Activated CD4-positive, alpha-beta T cell treated with anti-CD3 and anti-CD28 coated beads, Interleukin-2, Interleukin-4, amounts not matched to agents 100 ng/mL and 50 ng/mL, durations not matched to agents 16 hours and 8 hours (primary cell): Measurements from ENCODE around the gene SLC22A6.

Source experiments
- DNase-seq: peaks from one replicate; pipeline ENCODE4 v3.0.0-alpha.2; 2020; ENCODE audit warnings: low spot score

SLC22A6 gene, protein sequence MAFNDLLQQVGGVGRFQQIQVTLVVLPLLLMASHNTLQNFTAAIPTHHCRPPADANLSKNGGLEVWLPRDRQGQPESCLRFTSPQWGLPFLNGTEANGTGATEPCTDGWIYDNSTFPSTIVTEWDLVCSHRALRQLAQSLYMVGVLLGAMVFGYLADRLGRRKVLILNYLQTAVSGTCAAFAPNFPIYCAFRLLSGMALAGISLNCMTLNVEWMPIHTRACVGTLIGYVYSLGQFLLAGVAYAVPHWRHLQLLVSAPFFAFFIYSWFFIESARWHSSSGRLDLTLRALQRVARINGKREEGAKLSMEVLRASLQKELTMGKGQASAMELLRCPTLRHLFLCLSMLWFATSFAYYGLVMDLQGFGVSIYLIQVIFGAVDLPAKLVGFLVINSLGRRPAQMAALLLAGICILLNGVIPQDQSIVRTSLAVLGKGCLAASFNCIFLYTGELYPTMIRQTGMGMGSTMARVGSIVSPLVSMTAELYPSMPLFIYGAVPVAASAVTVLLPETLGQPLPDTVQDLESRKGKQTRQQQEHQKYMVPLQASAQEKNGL

GRCh38 chr11:62984451-62984991 lies at the start of gene SLC22A6:
Gene SLC22A6, minus strand, starts transcription at chr11:62984967. Its CDS starts 277 bp downstream, at chr11:62984690.
- DNase-seq: no peak

DNA sequence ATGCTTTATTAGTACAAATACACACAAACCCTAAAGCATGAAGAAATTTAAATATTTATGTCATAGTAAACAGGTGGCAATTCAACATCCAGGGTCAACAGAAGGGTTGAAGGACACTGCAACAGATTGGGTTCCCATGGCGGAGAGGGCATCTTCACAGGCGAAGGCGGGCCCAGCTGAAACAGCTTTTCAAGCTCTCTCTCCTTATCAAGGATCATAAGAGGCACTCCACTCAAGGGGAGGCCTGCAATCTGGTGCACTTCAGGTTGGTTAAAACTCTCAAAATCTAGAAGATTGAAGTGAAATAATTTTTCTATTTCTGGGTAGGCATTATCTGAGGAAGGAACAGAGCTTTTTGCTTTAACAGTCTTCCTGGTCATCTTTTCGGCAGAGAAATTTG lies 47.7 kb upstream of the SLC22A6 start:
- DNase-seq: no peak

DNA sequence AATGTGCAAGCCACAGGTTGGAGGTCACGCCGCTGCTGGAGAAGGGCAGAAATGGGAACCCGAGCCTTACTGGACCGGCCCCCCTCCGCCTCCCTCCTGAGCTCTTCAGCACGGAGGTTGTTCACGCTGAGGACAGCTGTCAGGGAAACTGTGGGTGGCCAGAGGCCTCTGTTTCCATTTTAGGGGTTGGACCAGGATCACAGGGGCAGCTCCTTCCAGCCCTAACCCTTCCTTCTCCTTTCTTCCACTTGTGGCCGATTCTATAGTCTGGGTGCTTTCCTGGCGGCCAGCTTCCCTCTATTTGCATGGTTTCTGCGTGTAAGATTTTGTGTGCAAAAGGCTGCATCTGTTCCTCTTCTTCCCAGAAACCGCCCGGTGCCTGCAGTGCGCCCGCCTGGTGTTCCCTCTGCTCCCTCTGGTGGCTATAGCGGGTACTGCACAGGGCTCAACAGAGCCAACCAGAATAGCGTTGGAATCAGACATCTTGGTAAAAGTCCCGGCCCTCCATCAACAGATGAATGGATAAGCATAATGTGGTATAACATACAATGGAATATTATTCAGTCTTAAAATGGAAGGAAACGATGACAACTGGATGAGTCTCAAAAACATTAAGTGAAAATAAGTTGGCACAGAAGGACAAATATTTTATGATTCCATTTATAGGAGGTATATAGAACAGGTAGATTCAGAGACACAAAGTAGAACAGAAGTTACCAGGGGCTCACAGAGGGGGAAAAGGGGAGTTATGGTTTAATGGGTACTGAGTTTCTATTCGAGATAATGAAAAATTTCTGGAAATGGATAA lies 39.3 kb upstream of the SLC22A6 start:
- DNase-seq: peak; percentile 84

DNA sequence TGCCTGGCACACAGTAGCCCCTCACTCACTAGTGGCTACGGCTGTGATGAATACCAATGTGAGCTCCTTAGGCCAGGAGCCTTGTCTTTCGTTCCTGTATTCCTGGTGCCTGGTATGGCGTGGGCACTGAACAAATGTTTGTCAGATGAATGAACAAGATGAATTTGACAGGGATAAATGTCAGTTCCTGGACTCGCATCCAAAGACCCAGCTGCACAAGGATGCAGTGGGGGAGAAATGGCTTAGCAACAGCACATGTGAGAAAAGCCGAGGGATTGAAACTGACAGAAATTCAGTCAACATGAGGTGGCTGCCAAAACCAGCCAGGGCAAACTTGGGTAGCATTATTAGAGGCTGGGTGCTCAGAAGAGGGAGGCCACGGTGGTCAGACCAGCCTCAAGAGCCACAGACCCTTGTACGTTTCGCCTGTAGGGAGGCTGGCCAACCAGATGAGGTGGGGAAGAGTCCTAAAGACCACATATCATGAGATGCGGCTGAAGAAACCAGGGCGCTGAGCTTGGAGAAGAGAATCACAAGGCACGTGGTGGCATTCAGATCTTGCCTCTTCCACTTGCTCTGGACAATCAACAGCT lies 38.6 kb upstream of the SLC22A6 start:
- DNase-seq: no peak

DNA sequence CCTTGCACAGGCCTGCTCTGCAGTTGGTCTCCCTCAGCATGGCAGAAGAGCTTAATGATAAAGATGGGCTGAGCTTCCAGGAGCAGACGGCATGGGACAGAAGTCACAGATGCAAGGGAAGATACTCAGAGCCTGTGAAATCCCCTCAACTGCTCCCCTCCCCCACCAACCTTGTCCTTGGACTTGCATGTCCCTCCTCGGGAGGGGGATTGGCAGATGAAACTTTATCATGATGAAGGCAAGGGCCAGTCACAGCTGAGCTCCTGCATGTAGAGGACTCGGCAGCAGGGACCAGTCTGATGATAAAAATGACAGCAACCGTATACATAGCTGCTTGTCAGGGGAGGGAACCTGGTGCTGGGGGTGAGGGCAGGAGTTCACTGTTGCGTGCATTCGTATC lies 37.7 kb upstream of the SLC22A6 start:
- no peak for DNase-seq

GRCh38 chr11:63020671-63021291 lies 36.0 kb upstream of the SLC22A6 start:
- DNase-seq: peak; percentile 27

GRCh38 chr11:63019506-63019905 lies 34.7 kb upstream of the SLC22A6 start:
- no peak for DNase-seq

GRCh38 chr11:63017306-63017974 lies 32.7 kb upstream of the SLC22A6 start:
- DNase-seq: no peak

DNA sequence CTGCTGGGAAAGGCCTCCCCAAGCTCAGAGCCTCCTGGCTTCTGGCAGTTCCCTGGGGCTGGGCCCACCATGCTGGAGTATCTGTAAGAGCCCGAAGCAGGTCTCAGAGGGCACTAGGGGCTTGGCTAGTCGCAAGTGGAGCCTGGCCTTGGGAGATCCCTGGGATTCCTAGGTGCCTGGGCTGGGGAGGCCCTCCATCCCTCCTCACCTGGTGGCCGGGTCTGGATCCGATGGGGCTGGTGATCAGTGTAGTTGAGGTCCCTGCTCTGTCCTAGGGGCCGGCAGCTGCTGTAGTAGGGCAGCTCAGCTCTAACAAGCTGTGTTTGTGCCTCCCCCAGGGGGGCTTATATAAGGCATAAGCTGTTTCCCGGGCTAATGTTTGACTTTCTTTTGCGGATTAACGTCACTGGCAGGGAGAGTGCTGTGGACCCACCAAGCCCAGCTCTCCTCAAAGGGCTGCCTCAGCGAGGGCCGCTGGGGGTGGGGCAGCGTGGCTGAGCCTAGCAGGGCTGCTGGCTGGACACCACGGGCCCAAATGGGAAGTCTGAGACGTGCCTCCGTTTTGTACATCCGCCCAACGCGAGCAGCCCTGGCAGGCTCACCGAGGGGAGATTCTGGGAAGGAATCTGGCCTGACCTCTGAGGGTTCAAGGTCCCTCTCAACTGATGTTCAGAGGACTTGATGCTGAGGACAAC lies 30.9 kb upstream of the SLC22A6 start, which contains the start of gene SLC22A8:
SLC22A8 (minus strand) TSS at position 321 of the 695 bp plus-strand sequence. CDS start 883 bp downstream, outside the sequence.
- no peak for DNase-seq

GRCh38 chr11:63014408-63015055 lies 29.8 kb upstream of the SLC22A6 start:
- no peak for DNase-seq

DNA sequence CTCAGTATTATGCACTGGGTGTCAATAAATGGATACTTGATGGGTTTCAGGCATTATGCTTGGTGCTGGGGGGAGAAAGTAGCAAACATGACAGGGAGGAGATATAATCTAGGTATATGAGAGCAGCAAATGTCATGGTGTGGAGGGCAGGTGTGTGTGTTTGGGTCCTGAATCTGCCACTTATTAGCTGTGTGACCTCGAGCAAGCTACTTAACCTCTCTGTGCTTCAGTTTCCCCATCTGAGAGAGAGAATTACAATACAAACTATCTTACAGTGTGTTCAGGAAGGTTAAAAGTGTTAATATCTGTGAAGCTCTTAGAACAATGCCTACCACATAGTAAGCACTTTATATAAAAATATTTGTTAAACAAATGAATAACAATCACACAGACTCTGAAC lies 28.1 kb upstream of the SLC22A6 start:
- DNase-seq: no peak

- DNase-seq: no peak
Observed at GRCh38 chr11:63012430-63012829, 27.7 kb upstream of the SLC22A6 start.

GRCh38 chr11:63010934-63011439 lies 26.2 kb upstream of the SLC22A6 start:
- DNase-seq: no peak

- DNase-seq: no peak
Observed at GRCh38 chr11:63007920-63008319, 23.2 kb upstream of the SLC22A6 start.

- no peak for DNase-seq
Observed at GRCh38 chr11:63001456-63001855, 16.7 kb upstream of the SLC22A6 start.

DNA sequence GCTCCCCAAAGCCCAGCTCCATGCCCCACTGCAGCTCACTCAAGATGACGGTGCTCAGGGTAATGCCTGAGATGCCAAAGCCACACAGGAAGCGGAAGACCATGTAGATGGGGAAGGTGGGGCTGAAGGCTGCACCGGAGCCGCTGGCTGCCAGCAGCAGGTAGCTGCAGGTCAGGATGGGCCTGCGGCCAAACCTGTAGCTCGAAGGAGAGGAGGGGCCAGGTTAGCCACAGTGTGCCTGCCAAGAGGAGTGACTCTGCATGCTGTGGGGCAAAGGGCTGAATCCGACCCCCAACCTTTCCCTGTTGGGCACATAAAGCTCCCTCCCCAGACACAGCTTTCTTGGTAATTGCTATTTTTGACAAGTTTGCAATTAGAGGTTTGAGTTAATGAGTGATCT lies 14.9 kb upstream of the SLC22A6 start:
- DNase-seq: no peak

DNA sequence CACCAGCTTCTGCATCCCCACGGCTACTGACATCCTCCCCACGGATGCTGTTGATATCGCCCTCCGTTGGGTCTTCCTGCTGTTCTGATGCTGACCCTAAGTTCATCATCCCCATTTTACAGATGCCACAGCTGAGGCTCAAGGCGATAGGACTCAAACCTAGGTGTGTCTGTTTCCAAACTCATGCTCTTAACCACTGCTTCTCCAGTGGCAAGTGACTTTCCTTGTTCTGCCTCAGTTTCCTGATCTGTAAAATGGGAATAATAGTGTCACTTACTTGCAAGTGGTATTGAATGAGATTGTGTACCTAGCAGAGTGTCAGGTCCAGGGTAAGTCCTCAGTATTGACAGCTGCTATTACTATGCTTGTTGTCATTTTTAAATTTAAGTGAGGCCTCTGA lies 14.4 kb upstream of the SLC22A6 start:
- no peak for DNase-seq

DNA sequence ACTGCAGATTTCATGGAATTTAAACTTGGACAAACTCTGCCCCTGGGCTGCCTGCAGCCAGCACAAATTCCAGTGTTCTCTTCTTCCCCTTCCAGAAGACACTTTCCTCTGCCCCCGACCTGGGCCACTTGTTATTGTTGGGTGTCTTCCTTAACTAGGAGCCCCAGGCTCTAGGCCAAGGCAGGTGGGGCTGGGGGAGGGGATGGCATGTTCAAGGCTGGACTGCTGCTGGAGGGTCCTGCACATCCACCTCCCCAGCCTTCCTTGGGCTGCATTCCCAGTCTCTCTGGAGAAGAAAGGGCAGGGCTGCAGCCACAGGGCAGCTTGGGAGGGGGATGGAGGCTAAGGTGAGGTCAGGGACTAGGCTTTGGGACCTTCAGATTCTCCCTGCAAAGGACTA lies 11.5 kb upstream of the SLC22A6 start:
- DNase-seq: no peak

DNA sequence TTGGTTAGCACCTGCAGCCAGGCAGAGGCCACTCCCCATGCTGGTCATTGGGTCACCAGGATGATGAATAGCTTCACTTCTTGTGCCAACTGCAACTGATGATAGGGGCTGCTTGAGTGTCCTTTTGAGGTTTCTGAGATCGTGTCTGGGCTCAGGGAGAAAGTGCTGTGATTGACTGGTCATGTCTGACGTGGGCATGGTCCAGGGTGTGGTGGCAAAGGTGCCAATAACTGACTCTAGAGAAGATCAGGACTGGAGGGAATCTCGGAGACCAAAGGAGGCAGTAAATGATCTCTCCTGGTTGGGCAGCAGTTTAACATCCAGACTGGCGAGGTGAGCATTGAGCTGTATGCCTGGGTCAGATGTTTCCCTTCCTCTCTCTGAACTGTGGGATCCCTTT lies 10.0 kb upstream of the SLC22A6 start:
- no peak for DNase-seq

- no peak for DNase-seq
Observed at GRCh38 chr11:62988276-62988675, 3.5 kb upstream of the SLC22A6 start.
